ENCODE data around the gene HSPB7. TPM values are rescaled to one million over a fixed set of nuclear protein-coding genes. Genes with fewer than 3 reads are reported as not detected.

Gene HSPB7
- total RNA-seq, 1 experiment from 2014 or later: 0.11 TPM

DNA sequence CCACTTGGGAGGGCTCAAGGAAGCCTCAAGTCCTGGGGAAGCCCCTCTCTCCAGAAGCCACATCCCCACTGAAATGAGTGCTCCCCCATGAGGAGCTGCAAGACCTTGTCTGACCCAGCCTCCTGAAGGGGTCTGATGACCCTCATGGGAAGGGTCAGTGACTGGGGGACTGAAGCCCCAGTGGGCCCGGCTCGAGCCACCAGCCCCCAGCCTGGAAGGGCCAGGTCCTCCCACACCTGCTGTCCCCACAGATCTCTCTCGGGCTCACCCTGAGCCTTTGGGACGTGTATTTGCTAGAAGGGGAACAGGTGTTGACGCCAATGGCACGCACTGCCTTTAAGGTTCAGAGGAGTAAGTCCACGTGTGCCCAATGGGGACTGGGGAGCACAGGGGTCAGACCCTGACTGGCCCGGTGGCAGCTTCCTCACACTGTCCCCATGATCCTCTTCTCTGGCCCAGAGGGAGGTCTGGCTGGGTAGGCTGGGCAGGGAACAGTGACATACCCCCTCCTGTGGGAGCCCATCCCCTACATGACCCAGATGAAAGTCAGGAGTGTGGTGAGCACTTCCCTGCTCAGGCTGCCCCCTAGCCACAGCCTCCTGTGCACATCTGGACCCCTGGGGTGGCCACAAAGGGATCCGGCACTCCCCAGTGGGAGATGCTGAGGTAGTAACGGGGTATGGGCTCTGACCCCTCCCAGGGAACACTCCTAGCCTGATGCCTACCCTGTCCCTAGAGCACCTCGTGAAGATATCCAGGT is 26.2 kb downstream of the HSPB7 start:
- Mint-ChIP-seq H3K36me3 (no peaks in the 10 kb centered on the region), H3K9me3 (no peaks in the 10 kb centered on the region), H3K27me3 (ENCODE audit: low read depth) (no peaks in the 10 kb centered on the region), H3K4me3 (no peak overlapping the region), H3K27ac (no peak overlapping the region), H3K4me1 (no peaks in the 10 kb centered on the region)
- POLR2A ChIA-PET: no interaction called here
- ATAC-seq (no peak), DNase-seq (ENCODE audit: low spot score) (no peak)
- CTCF ChIA-PET: interaction anchor here (1.3 kb wide), 1 partner anchor 200 kb away, joined by 3 read pairs; no protein-coding TSS in a partner anchor
- TF ChIP-seq SOX15 (CRISPR knock-in tag; IDR thresholded peaks at IDR 0.05) (no peak), ZNF671 (CRISPR knock-in tag; IDR thresholded peaks at IDR 0.05) (no peak), CREB1 (CRISPR knock-in tag; IDR thresholded peaks at IDR 0.05) (no peak), GRHL2 (CRISPR knock-in tag; IDR thresholded peaks at IDR 0.05; ENCODE audit: insufficient replicate concordance, severe bottlenecking) (no peak), EMX1 (CRISPR knock-in tag; IDR thresholded peaks at IDR 0.05) (no peak), JUN (CRISPR knock-in tag; IDR thresholded peaks at IDR 0.05) (no peak), MAX (CRISPR knock-in tag; IDR thresholded peaks at IDR 0.05) (no peak), SMAD4 (CRISPR knock-in tag; IDR thresholded peaks at IDR 0.05) (no peak), CBFB (CRISPR knock-in tag; IDR thresholded peaks at IDR 0.05; ENCODE audit: low read depth) (no peak), ZNF219 (CRISPR knock-in tag; IDR thresholded peaks at IDR 0.05; ENCODE audit: borderline replicate concordance) (no peak)
- TF ChIP-seq, protein P1, sequence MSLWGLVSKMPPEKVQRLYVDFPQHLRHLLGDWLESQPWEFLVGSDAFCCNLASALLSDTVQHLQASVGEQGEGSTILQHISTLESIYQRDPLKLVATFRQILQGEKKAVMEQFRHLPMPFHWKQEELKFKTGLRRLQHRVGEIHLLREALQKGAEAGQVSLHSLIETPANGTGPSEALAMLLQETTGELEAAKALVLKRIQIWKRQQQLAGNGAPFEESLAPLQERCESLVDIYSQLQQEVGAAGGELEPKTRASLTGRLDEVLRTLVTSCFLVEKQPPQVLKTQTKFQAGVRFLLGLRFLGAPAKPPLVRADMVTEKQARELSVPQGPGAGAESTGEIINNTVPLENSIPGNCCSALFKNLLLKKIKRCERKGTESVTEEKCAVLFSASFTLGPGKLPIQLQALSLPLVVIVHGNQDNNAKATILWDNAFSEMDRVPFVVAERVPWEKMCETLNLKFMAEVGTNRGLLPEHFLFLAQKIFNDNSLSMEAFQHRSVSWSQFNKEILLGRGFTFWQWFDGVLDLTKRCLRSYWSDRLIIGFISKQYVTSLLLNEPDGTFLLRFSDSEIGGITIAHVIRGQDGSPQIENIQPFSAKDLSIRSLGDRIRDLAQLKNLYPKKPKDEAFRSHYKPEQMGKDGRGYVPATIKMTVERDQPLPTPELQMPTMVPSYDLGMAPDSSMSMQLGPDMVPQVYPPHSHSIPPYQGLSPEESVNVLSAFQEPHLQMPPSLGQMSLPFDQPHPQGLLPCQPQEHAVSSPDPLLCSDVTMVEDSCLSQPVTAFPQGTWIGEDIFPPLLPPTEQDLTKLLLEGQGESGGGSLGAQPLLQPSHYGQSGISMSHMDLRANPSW (CRISPR knock-in tag; conservative IDR thresholded peaks at IDR 0.05; ENCODE audit: low read depth): no peak
- TF ChIP-seq, protein P2, sequence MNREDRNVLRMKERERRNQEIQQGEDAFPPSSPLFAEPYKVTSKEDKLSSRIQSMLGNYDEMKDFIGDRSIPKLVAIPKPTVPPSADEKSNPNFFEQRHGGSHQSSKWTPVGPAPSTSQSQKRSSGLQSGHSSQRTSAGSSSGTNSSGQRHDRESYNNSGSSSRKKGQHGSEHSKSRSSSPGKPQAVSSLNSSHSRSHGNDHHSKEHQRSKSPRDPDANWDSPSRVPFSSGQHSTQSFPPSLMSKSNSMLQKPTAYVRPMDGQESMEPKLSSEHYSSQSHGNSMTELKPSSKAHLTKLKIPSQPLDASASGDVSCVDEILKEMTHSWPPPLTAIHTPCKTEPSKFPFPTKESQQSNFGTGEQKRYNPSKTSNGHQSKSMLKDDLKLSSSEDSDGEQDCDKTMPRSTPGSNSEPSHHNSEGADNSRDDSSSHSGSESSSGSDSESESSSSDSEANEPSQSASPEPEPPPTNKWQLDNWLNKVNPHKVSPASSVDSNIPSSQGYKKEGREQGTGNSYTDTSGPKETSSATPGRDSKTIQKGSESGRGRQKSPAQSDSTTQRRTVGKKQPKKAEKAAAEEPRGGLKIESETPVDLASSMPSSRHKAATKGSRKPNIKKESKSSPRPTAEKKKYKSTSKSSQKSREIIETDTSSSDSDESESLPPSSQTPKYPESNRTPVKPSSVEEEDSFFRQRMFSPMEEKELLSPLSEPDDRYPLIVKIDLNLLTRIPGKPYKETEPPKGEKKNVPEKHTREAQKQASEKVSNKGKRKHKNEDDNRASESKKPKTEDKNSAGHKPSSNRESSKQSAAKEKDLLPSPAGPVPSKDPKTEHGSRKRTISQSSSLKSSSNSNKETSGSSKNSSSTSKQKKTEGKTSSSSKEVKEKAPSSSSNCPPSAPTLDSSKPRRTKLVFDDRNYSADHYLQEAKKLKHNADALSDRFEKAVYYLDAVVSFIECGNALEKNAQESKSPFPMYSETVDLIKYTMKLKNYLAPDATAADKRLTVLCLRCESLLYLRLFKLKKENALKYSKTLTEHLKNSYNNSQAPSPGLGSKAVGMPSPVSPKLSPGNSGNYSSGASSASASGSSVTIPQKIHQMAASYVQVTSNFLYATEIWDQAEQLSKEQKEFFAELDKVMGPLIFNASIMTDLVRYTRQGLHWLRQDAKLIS (CRISPR knock-in tag; IDR thresholded peaks at IDR 0.05; ENCODE audit: borderline replicate concordance): no peak
- TF ChIP-seq, protein P3, sequence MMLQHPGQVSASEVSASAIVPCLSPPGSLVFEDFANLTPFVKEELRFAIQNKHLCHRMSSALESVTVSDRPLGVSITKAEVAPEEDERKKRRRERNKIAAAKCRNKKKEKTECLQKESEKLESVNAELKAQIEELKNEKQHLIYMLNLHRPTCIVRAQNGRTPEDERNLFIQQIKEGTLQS (CRISPR knock-in tag; conservative IDR thresholded peaks at IDR 0.05): no peak

DNA sequence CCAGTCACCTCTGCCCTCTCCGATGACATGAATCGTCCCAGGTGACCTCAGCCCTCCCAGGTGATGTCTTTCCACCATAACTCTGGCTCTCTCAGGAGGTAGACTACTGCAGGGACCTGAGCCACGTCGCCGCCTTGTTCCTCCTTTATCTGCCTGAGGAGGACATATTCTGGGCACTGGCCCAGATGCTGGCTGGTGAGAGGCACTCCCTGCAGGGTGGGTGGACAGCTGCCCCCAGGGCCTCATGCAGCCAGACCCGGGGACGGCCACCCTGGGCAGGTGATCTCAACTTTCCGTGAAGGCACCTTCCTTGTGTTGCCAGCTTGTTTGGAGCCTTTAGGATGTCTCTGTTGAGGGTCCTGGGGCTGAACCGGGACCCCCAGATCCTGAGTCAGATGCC is 28.1 kb downstream of the HSPB7 start:
- ATAC-seq (no peak), DNase-seq (ENCODE audit: low spot score) (no peak)
- ChIA-PET CTCF (no interaction called here), POLR2A (no interaction called here)
- H3K9me3 Mint-ChIP-seq: no peaks in the 10 kb centered on the region
- no peaks in the 10 kb centered on the region for H3K4me1 Mint-ChIP-seq
- no peak overlapping the region for H3K4me3 Mint-ChIP-seq
- no peak overlapping the region for H3K27ac Mint-ChIP-seq
- no peaks in the 10 kb centered on the region for H3K36me3 Mint-ChIP-seq
- H3K27me3 Mint-ChIP-seq (ENCODE audit: low read depth): no peaks in the 10 kb centered on the region
- TF ChIP-seq ZNF671 (CRISPR knock-in tag; IDR thresholded peaks at IDR 0.05) (no peak), ZNF138 (CRISPR knock-in tag; conservative IDR thresholded peaks at IDR 0.05) (no peak), TP53 (CRISPR knock-in tag; IDR thresholded peaks at IDR 0.05) (no peak), FOXK1 (CRISPR knock-in tag; IDR thresholded peaks at IDR 0.05) (no peak), TEAD1 (CRISPR knock-in tag; IDR thresholded peaks at IDR 0.05) (no peak)
- TF ChIP-seq, protein P2 (CRISPR knock-in tag; IDR thresholded peaks at IDR 0.05; ENCODE audit: borderline replicate concordance): no peak
- TF ChIP-seq, protein P1 (CRISPR knock-in tag; conservative IDR thresholded peaks at IDR 0.05; ENCODE audit: low read depth): no peak
- TF ChIP-seq, protein P4, sequence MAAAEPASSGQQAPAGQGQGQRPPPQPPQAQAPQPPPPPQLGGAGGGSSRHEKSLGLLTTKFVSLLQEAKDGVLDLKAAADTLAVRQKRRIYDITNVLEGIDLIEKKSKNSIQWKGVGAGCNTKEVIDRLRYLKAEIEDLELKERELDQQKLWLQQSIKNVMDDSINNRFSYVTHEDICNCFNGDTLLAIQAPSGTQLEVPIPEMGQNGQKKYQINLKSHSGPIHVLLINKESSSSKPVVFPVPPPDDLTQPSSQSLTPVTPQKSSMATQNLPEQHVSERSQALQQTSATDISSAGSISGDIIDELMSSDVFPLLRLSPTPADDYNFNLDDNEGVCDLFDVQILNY (CRISPR knock-in tag; IDR thresholded peaks at IDR 0.05): no peak

Data from WTC11 (cell line).